Gastroesophageal sphincter (tissue), 4 donors: Measurements from ENCODE around the gene TRIM16. TPM values are rescaled to one million over a fixed set of nuclear protein-coding genes. Genes with fewer than 3 reads are reported as not detected.
"Not testable (repeated sequence)": the region's sequence is repeated elsewhere in the genome, so short reads cannot be mapped to it uniquely, and the experiment has no call there.

Experiments used
- ATAC-seq: fragments of 150-250 bp; one replicate; pipeline ENCODE4 v1.9.1; 2016; ENCODE audit warnings: mild to moderate bottlenecking, moderate library complexity
- H3K27ac ChIP-seq, 4 donors: fragments of 200-600 bp; sonication (generic) in 3 of 4; 1 replicate in 3 of 4; 2 replicates in 1 of 4; pipeline ENCODE4 v1.5.1; 2016 to 2019
- H3K27me3 ChIP-seq: fragments of 200-600 bp; sonication (generic); one replicate; pipeline ENCODE4 v1.5.1; 2019
- H3K36me3 ChIP-seq, 2 donors: fragments of 200-600 bp; sonication (generic); one replicate each; pipeline ENCODE4 v1.5.1; 2019; ENCODE audit warnings: control low read depth in 1 of 2
- H3K4me1 ChIP-seq, 3 donors: fragments of 200-600 bp; sonication (generic); 1 replicate in 2 of 3; 2 replicates in 1 of 3; pipeline ENCODE4 v1.5.1; 2016 to 2019; ENCODE audit warnings: control low read depth in 2 of 3
- H3K4me3 ChIP-seq, 2 donors: fragments of 200-600 bp; sonication (generic); one replicate each; pipeline ENCODE4 v1.5.1; 2019; ENCODE audit warnings: mild to moderate bottlenecking in 1 of 2, moderate library complexity in 1 of 2
- H3K9me3 ChIP-seq, 3 donors: fragments of 200-600 bp; sonication (generic); one replicate each; pipeline ENCODE4 v1.5.1; 2017 to 2019; ENCODE audit warnings: control low read depth in 2 of 3
- POLR2AphosphoS5 ChIP-seq: sonication (generic); formaldehyde crosslinking; IDR thresholded peaks from one replicate; pipeline ENCODE4 v1.6.1; 2017; ENCODE audit warnings: antibody characterized with exemption
- WGBS, 2 donors: methylation state at CpG; one replicate each; pipeline ENCODE4 v1.1.5; 2018; ENCODE audit warnings: low coverage in 1 of 2; 5-methylcytosine and 5-hydroxymethylcytosine counted together
- total RNA-seq, 4 donors: library from RNA; depleted of rRNA; stranded (reverse); fragments of >200 nt; gene quantifications; one replicate each; pipeline ENCODE4 v1.1.0, GENCODE V29; 2016

Gene TRIM16
- 10 to 100 TPM; 18.6 to 61.0 (median 36.8) TPM for total RNA-seq

DNA sequence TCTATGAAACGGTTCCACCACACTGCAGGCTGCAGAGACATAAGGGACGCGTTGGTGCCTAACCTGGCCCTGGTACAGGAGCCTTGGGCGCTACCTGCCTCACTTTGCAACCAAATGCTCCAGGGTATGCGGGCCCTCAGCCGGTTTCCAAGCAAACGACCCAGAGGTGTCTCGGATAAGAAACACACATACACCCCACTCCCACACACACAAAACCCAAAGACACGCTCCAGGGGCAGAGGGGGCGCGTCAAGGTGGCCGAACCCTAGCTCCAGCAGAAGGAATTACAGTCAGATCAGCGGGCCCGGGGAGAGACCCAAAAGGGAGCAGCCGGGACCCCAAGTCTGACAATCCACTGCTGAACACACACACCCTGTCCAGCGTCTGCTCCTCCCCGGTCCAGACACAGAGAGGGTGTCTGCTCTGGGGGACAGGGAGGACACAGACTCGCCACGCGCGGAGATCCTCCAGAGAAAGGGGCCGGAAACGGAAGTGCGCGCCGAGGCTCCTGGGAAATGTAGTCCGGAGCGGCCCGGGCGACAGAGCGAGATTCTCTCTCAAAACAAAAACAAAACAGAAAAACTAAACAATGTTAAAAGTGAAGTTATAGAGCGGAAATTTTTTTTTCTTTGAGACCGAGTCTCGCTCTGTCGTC is at the start of gene TRIM16:
TRIM16 (minus strand) TSS at position 488 of the 655 bp plus-strand sequence. CDS start 32,702 bp downstream, outside the sequence.
- not testable (repeated sequence) for H3K36me3 ChIP-seq, H3K27me3 ChIP-seq, H3K9me3 ChIP-seq
- peak; percentile 94 for ATAC-seq
- Histone ChIP-seq H3K27ac (peak within 1 kb of the TSS in 3 of 4 donors; percentile 63 to 73 (median 63)), H3K4me1 (peaks cover 0 to 13% (median 0%) of the 10 kb centered on the region in 3 donors), H3K4me3 (peak within 1 kb of the TSS; percentile 57 to 58)
- WGBS, 2 donors: 1% methylated on average over 9 to 20 of the region's 35 CpGs
- TF ChIP-seq POLR2AphosphoS5: peak; percentile 4

DNA sequence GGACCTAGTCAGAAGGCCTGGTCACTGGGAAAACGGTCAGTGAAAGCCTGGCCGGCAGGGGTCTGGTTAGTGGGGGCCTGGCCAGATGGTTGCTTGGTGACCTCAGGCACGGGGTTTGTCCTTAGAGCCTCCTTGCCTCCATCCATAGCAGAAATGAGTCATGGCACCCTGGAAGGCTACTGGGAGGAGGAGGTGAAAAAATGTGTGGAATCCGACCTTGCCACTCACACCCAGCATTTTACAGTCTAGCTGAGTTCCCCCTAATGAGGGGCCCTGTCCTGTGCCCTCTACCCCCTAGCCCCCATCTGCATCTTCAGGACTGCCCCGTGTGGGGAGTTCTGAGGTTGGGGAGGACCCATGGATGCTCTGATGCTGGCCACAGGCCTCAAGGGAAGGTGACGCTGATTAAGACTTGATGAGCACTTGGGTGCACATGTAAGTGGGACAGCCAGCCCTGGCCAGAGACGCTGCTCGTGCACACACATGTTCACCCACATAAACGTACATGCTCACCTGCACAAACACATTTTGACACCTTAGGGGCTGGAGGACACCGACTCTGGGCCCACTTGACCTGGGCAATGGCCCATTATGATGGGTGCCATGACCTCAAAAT is 49.2 kb upstream of the TRIM16 start:
- not testable (repeated sequence) for H3K36me3 ChIP-seq, H3K4me1 ChIP-seq, H3K9me3 ChIP-seq, H3K27ac ChIP-seq, H3K27me3 ChIP-seq, ATAC-seq, H3K4me3 ChIP-seq
- WGBS, 2 donors: 100% methylated on average over 1 of the region's 10 CpGs; no CpG with 5 or more reads in 1 of the 2 donors

DNA sequence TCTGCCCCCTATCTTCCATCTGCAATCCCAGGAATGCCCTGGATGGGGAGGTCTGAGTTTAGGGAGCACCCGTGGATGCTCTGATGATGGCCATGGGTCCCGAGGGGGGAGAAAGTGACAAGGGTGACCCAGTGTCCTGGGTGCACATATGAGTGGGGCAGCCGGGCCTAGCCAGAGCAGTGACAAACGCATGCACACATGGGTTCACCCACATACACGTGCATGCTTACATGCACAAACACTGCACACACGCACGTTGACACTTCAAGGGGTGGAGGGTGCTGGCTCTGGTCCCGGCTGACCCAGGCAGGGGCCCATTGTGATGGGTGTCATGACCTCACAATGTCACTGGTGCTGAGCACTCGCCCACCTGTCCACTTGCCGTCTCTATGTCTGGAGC is 47.8 kb upstream of the TRIM16 start, which contains the start of gene TBC1D26:
TBC1D26 (plus strand) TSS at position 384 of the 400 bp plus-strand sequence. CDS start 3,066 bp downstream, outside the sequence.
- not testable (repeated sequence) for H3K36me3 ChIP-seq, H3K9me3 ChIP-seq, H3K4me1 ChIP-seq, ATAC-seq, H3K27me3 ChIP-seq, H3K27ac ChIP-seq, H3K4me3 ChIP-seq
- no CpG with 5 or more reads among the region's 10 CpGs for WGBS, 2 donors

DNA sequence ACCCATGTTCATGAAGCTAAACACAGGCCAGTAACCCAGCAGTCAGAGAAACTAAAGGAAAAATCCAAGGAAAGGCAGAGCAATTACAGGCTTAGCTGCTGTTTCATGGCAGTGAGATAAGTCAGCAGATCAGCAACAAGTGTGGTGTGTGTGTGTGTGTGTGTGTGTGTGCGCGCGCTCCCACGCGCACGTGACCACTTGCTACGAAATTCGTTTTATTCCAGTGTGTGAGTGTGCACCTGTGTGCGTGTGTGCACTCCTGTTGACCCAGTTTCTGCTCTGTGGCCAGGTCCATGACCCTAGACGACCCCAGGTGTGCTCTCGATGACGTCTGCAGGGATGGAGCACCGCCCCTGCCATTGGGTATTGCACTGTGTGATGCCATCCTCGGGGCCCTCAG is 46.4 kb upstream of the TRIM16 start:
- WGBS, 2 donors: no CpG with 5 or more reads among the region's 14 CpGs

DNA sequence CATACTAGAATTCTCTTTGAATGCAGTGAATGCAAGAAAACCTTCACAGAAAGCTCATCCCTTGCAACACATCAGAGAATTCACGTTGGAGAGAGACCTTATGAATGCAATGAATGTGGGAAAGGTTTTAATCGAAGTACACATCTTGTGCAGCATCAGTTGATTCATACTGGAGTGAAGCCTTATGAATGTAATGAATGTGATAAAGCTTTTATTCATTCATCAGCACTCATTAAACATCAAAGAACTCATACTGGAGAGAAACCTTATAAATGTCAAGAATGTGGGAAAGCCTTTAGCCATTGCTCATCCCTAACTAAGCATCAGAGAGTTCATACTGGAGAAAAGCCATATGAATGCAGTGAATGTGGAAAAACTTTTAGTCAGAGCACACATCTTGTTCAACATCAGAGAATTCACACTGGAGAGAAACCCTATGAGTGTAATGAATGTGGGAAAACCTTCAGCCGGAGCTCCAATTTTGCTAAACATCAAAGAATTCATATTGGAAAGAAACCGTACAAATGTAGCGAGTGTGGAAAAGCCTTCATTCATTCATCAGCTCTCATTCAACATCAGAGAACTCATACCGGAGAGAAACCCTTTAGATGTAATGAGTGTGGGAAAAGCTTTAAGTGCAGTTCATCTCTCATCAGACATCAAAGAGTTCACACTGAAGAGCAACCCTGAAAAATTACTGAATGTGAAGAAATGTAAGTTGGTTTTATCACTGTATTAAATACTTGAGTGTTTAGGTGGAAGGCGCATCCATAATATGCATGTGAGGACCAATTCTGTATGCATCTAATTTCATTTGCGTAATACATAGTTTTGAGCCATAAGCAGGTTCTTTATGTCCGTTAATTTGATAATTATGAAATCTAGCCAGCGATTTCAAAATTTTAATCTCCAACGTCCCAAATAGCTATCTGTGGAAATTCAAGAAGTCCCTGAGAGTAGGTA is 32.8 kb upstream of the TRIM16 start:
- Histone ChIP-seq H3K9me3 (peaks cover 0 to 79% (median 0%) of the 10 kb centered on the region in 3 donors), H3K36me3 (peaks cover 0 to 41% of the 10 kb centered on the region in 2 donors)
- 95 to 98% methylated on average over 5 to 7 of the region's 11 CpGs for WGBS, 2 donors
- not testable (repeated sequence) for H3K4me3 ChIP-seq, H3K27ac ChIP-seq, ATAC-seq, H3K4me1 ChIP-seq, H3K27me3 ChIP-seq

More for the DNA sequence above, 46.4 kb upstream of the TRIM16 start:
- not testable (repeated sequence) for H3K4me1 ChIP-seq, H3K4me3 ChIP-seq, H3K9me3 ChIP-seq, H3K36me3 ChIP-seq, ATAC-seq, H3K27ac ChIP-seq, H3K27me3 ChIP-seq

DNA sequence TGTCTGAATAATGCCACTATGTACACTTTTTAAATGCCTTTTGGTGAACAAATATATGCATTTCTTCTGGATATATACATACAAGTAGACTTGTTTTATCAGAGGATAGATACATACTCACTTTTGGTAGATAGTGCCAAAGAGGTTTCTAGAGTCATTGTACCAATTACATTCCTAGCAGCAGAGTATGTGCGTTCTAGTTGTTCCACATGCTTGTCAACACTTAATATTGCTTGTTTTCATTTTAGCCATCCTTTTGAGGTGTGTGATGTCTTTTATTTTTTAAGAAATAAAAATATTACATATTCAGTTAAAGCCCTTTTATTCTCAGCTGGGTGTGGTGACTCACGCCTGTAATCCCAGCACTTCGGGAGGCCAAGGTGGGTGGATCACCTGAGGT is 24.8 kb upstream of the TRIM16 start:
- not testable (repeated sequence) for ATAC-seq, H3K4me1 ChIP-seq, H3K27me3 ChIP-seq, H3K27ac ChIP-seq, H3K4me3 ChIP-seq
- WGBS, 2 donors: 100% methylated on average over 1 of the region's 3 CpGs
- H3K36me3 ChIP-seq: peaks cover 4 to 88% of the 10 kb centered on the region in 2 donors
- peaks cover 0 to 33% (median 0%) of the 10 kb centered on the region in 3 donors for H3K9me3 ChIP-seq

DNA sequence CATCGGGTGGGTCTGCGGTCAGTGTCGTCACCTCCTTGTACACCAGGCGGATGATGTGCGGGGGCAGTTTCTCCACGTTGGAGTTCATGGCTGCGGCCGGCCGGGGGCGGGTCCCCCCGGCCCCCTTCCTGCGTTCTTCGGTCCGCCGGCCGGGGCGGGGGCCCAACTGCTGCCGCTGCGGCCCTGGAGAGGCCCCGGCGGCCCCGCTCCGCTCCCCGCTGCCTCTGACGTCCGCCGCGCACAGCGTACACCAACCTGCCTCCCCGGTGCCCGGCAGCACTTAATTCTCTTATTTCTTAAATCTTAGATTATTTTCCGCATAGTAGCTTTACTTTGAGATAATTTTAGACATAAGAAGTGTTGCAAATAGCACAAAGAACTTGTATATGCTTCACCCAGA is 20.7 kb upstream of the TRIM16 start:
- H3K36me3 ChIP-seq: peaks cover 4 to 59% of the 10 kb centered on the region in 2 donors
- not testable (repeated sequence) for ATAC-seq, H3K4me1 ChIP-seq, H3K27me3 ChIP-seq, H3K4me3 ChIP-seq, H3K27ac ChIP-seq
- WGBS, 2 donors: 96 to 100% methylated on average over 2 to 14 of the region's 32 CpGs
- peaks cover 0 to 13% (median 0%) of the 10 kb centered on the region in 3 donors for H3K9me3 ChIP-seq

DNA sequence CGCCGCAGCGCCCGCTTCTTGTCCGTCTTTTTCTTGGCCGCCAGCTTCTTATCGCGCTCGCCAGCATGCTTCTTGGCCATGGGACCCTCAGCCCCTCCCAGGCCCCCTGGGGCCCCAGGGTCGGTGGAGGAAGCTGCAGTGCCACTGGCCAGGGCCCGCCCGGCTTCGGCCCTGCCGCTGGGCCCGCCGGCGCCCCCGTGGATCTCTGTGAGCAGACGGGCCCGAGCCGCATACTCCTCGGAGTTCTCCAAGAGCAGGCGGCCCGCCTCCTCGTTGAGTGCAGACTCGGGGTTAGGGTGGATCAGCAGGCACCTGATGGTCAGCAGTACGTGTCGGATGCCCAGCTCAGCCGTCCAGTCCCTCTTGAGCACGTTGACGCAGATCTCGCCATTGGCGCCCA is 20.1 kb upstream of the TRIM16 start:
- H3K36me3 ChIP-seq: peaks cover 4 to 54% of the 10 kb centered on the region in 2 donors
- ATAC-seq, H3K27ac ChIP-seq, H3K4me1 ChIP-seq, H3K4me3 ChIP-seq, H3K27me3 ChIP-seq: not testable (repeated sequence)
- WGBS, 2 donors: no CpG with 5 or more reads among the region's 33 CpGs
- H3K9me3 ChIP-seq: peaks cover 0 to 13% (median 0%) of the 10 kb centered on the region in 3 donors

DNA sequence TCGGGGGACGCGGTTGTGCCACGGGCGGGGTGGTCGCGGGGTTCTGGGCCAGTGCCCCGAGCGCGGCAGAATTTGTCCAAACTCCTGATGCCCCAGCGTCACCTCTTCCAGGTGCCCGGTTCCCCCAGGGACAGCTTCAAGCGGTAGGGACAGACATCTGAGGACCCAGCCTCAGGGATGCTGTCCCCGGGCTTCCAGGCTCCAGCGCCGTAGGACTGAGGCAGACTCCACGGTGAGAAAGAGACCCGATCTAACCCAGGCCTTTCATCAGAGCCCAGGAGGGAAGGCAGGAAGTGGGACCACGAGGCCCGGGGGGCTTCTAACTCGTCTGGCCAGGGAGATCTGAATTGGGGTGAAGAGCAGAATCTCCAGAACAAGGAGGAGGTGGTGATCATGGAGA is 15.8 kb upstream of the TRIM16 start:
- Histone ChIP-seq H3K4me3 (peak overlapping the region; percentile 40 to 58), H3K36me3 (peaks cover 0 to 15% of the 10 kb centered on the region in 2 donors), H3K27ac (peak overlapping the region in 3 of 4 donors; percentile 75 to 81 (median 76))
- not testable (repeated sequence) for H3K9me3 ChIP-seq, H3K27me3 ChIP-seq, H3K4me1 ChIP-seq
- peak; percentile 24 for ATAC-seq
- no CpG with 5 or more reads among the region's 21 CpGs for WGBS, 2 donors
